WTC11 (cell line): ENCODE measurements around the gene SERPINB5.

Source experiments
- CTCF ChIP-seq: fragments of 200-600 bp; IDR thresholded peaks from 2 replicates; pipeline ENCODE4 v1.8.0; 2022; ENCODE audit warnings: antibody characterized with exemption
- E2F4 ChIP-seq: sonication (generic); formaldehyde crosslinking; IDR thresholded peaks from 2 replicates; pipeline ENCODE4 v1.8.1; 2022; ENCODE audit warnings: low read depth, mild to moderate bottlenecking, moderate library complexity, missing genetic modification reagents, borderline replicate concordance
- ETV6 ChIP-seq: sonication (generic); formaldehyde crosslinking; IDR thresholded peaks from 2 replicates; pipeline ENCODE4 v1.8.1; 2022; ENCODE audit warnings: mild to moderate bottlenecking, missing genetic modification reagents
- MAX ChIP-seq: sonication (generic); formaldehyde crosslinking; IDR thresholded peaks from 2 replicates; pipeline ENCODE4 v1.8.0; 2022; ENCODE audit warnings: mild to moderate bottlenecking, missing genetic modification reagents
- MYBL2 ChIP-seq: sonication (generic); formaldehyde crosslinking; IDR thresholded peaks from 2 replicates; pipeline ENCODE4 v1.8.1; 2023; ENCODE audit warnings: mild to moderate bottlenecking, moderate library complexity, missing genetic modification reagents
- NR2C2 ChIP-seq: sonication (generic); formaldehyde crosslinking; IDR thresholded peaks from 2 replicates; pipeline ENCODE4 v1.8.0; 2022; ENCODE audit warnings: mild to moderate bottlenecking, missing genetic modification reagents
- PRRX2 ChIP-seq: fragments of 250-450 bp; sonication (Bioruptor Pico); IDR thresholded peaks from 2 replicates; pipeline ENCODE4 v1.8.0; 2021; ENCODE audit warnings: mild to moderate bottlenecking
- SMAD3 ChIP-seq: sonication (generic); formaldehyde crosslinking; IDR thresholded peaks from 2 replicates; pipeline ENCODE4 v1.8.0; 2022; ENCODE audit warnings: missing genetic modification reagents, mild to moderate bottlenecking, borderline replicate concordance
- SP1 ChIP-seq: sonication (generic); formaldehyde crosslinking; conservative IDR thresholded peaks from 2 replicates; pipeline ENCODE4 v1.8.1; 2022; ENCODE audit warnings: missing genetic modification reagents
- TEAD1 ChIP-seq: sonication (generic); formaldehyde crosslinking; IDR thresholded peaks from 2 replicates; pipeline ENCODE4 v1.8.0; 2022; ENCODE audit warnings: mild to moderate bottlenecking, missing genetic modification reagents
- TP53 ChIP-seq: sonication (generic); formaldehyde crosslinking; IDR thresholded peaks from 2 replicates; pipeline ENCODE4 v1.8.1; 2023; ENCODE audit warnings: mild to moderate bottlenecking, missing genetic modification reagents
- ZNF317 ChIP-seq: sonication (generic); formaldehyde crosslinking; IDR thresholded peaks from 2 replicates; pipeline ENCODE4 v1.8.1; 2023; ENCODE audit warnings: low read depth, mild to moderate bottlenecking, moderate library complexity, missing genetic modification reagents, borderline replicate concordance
- ZNF423 ChIP-seq: fragments of 250-450 bp; sonication (Bioruptor Pico); IDR thresholded peaks from 2 replicates; pipeline ENCODE4 v2.1.2; 2022; ENCODE audit warnings: mild to moderate bottlenecking, moderate library complexity
- TF ChIP-seq, protein P1 (sequence below): sonication (generic); formaldehyde crosslinking; IDR thresholded peaks from 2 replicates; pipeline ENCODE4 v1.8.1; 2022; ENCODE audit warnings: low read depth, missing genetic modification reagents, borderline replicate concordance

DNA sequence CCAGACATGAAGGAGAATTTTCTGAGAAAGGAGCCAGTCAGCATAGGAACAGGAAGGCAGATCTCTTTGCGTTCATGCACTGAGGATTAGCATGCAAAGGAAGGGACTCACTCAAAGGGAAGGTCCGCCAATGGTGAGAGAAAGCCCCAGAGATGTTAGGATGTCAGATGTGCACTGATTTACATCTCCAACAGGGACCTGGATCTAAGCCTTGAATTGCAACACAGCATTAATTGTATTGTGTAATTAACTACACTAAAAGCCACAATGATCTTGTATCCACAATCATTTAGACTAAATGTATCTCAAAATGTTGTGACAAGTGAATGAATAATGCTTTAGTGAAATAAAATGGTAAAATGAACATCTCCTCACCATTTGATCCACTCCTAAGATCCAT, 4.2 kb downstream of the SERPINB5 start:
- TF ChIP-seq, protein P1, sequence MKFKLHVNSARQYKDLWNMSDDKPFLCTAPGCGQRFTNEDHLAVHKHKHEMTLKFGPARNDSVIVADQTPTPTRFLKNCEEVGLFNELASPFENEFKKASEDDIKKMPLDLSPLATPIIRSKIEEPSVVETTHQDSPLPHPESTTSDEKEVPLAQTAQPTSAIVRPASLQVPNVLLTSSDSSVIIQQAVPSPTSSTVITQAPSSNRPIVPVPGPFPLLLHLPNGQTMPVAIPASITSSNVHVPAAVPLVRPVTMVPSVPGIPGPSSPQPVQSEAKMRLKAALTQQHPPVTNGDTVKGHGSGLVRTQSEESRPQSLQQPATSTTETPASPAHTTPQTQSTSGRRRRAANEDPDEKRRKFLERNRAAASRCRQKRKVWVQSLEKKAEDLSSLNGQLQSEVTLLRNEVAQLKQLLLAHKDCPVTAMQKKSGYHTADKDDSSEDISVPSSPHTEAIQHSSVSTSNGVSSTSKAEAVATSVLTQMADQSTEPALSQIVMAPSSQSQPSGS (CRISPR knock-in tag), result no peak
- TF ChIP-seq CTCF, result no peak
- TF ChIP-seq SP1, result no peak
- no peak for TF ChIP-seq NR2C2 (CRISPR knock-in tag)
- TF ChIP-seq MAX (CRISPR knock-in tag), result no peak
- no peak for TF ChIP-seq ZNF423 (CRISPR knock-in tag)
- TF ChIP-seq PRRX2 (CRISPR knock-in tag), result no peak
- TF ChIP-seq SMAD3, result no peak
- TF ChIP-seq ETV6 (CRISPR knock-in tag), result no peak
- no peak for TF ChIP-seq E2F4
- no peak for TF ChIP-seq TP53 (CRISPR knock-in tag)
- no peak for TF ChIP-seq TEAD1 (CRISPR knock-in tag)
- no peak for TF ChIP-seq ZNF317 (CRISPR knock-in tag)
- TF ChIP-seq MYBL2 (CRISPR knock-in tag), result no peak
